ENCODE measurements around the gene RNF169.

RNF169 gene

GRCh38 chr11:74748211-74749126, at the start of gene RNF169:
TSS of gene RNF169 (plus strand) at chr11:74748849. CDS start at chr11:74748881, 32 bp downstream.
- H3K4me1 Mint-ChIP-seq (ENCODE audit: low read depth): peaks cover 30% of the 10 kb centered on the region
- H3K9me3 Mint-ChIP-seq: no peaks in the 10 kb centered on the region
- H3K4me3 Mint-ChIP-seq: peak within 1 kb of the TSS; percentile 98
- peak within 1 kb of the TSS; percentile 98 for H3K27ac Mint-ChIP-seq
- peaks cover 14% of the 10 kb centered on the region for H3K36me3 Mint-ChIP-seq (ENCODE audit: low read depth)
- no peaks in the 10 kb centered on the region for H3K27me3 Mint-ChIP-seq

- H3K27ac Mint-ChIP-seq: no peak overlapping the region
- H3K4me3 Mint-ChIP-seq: no peak overlapping the region
- no peaks in the 10 kb centered on the region for H3K9me3 Mint-ChIP-seq
- H3K36me3 Mint-ChIP-seq (ENCODE audit: low read depth): no peaks in the 10 kb centered on the region
- H3K27me3 Mint-ChIP-seq: peaks cover 8% of the 10 kb centered on the region
- H3K4me1 Mint-ChIP-seq (ENCODE audit: low read depth): no peaks in the 10 kb centered on the region
Observed at GRCh38 chr11:74699615-74700396, 48.8 kb upstream of the RNF169 start.

GRCh38 chr11:74701351-74701750, 47.3 kb upstream of the RNF169 start:
- H3K4me3 Mint-ChIP-seq: no peak overlapping the region

GRCh38 chr11:74702383-74703007, 46.2 kb upstream of the RNF169 start:
- H3K4me3 Mint-ChIP-seq: no peak overlapping the region
- H3K4me1 Mint-ChIP-seq (ENCODE audit: low read depth): no peaks in the 10 kb centered on the region
- no peaks in the 10 kb centered on the region for H3K9me3 Mint-ChIP-seq
- H3K36me3 Mint-ChIP-seq (ENCODE audit: low read depth): no peaks in the 10 kb centered on the region
- H3K27ac Mint-ChIP-seq: no peak overlapping the region
- H3K27me3 Mint-ChIP-seq: peaks cover 2% of the 10 kb centered on the region

More at GRCh38 chr11:74701351-74701750, 47.3 kb upstream of the RNF169 start:
- peaks cover 8% of the 10 kb centered on the region for H3K27me3 Mint-ChIP-seq
- no peaks in the 10 kb centered on the region for H3K9me3 Mint-ChIP-seq
- H3K4me1 Mint-ChIP-seq (ENCODE audit: low read depth): no peaks in the 10 kb centered on the region
- no peaks in the 10 kb centered on the region for H3K36me3 Mint-ChIP-seq (ENCODE audit: low read depth)
- no peak overlapping the region for H3K27ac Mint-ChIP-seq

- Mint-ChIP-seq H3K4me1 (ENCODE audit: low read depth) (no peaks in the 10 kb centered on the region), H3K9me3 (no peaks in the 10 kb centered on the region), H3K27ac (no peak overlapping the region), H3K4me3 (no peak overlapping the region), H3K36me3 (ENCODE audit: low read depth) (no peaks in the 10 kb centered on the region), H3K27me3 (no peaks in the 10 kb centered on the region)
Observed at GRCh38 chr11:74703211-74703610, 45.4 kb upstream of the RNF169 start.

- no peaks in the 10 kb centered on the region for H3K36me3 Mint-ChIP-seq (ENCODE audit: low read depth)
- no peaks in the 10 kb centered on the region for H3K27me3 Mint-ChIP-seq
- no peak overlapping the region for H3K27ac Mint-ChIP-seq
- no peak overlapping the region for H3K4me3 Mint-ChIP-seq
- H3K9me3 Mint-ChIP-seq: no peaks in the 10 kb centered on the region
- no peaks in the 10 kb centered on the region for H3K4me1 Mint-ChIP-seq (ENCODE audit: low read depth)
Observed at GRCh38 chr11:74707182-74707581, 41.5 kb upstream of the RNF169 start.

GRCh38 chr11:74707602-74708510, 40.8 kb upstream of the RNF169 start:
- Mint-ChIP-seq H3K27ac (no peak overlapping the region), H3K9me3 (no peaks in the 10 kb centered on the region), H3K4me3 (no peak overlapping the region), H3K36me3 (ENCODE audit: low read depth) (no peaks in the 10 kb centered on the region), H3K4me1 (ENCODE audit: low read depth) (no peaks in the 10 kb centered on the region), H3K27me3 (no peaks in the 10 kb centered on the region)

- Mint-ChIP-seq H3K27me3 (no peaks in the 10 kb centered on the region), H3K9me3 (no peaks in the 10 kb centered on the region), H3K36me3 (ENCODE audit: low read depth) (no peaks in the 10 kb centered on the region), H3K4me1 (ENCODE audit: low read depth) (no peaks in the 10 kb centered on the region), H3K27ac (no peak overlapping the region), H3K4me3 (no peak overlapping the region)
Observed at GRCh38 chr11:74709175-74709574, 39.5 kb upstream of the RNF169 start.

GRCh38 chr11:74710281-74710938, 38.2 kb upstream of the RNF169 start:
- peaks cover 8% of the 10 kb centered on the region for H3K4me1 Mint-ChIP-seq (ENCODE audit: low read depth)
- no peak overlapping the region for H3K27ac Mint-ChIP-seq
- H3K9me3 Mint-ChIP-seq: no peaks in the 10 kb centered on the region
- H3K27me3 Mint-ChIP-seq: no peaks in the 10 kb centered on the region
- no peak overlapping the region for H3K4me3 Mint-ChIP-seq
- no peaks in the 10 kb centered on the region for H3K36me3 Mint-ChIP-seq (ENCODE audit: low read depth)

GRCh38 chr11:74713686-74714085, 35.0 kb upstream of the RNF169 start:
- Mint-ChIP-seq H3K4me3 (no peak overlapping the region), H3K36me3 (ENCODE audit: low read depth) (no peaks in the 10 kb centered on the region), H3K9me3 (no peaks in the 10 kb centered on the region), H3K27ac (no peak overlapping the region), H3K27me3 (no peaks in the 10 kb centered on the region), H3K4me1 (ENCODE audit: low read depth) (peaks cover 8% of the 10 kb centered on the region)

GRCh38 chr11:74714904-74715303, 33.7 kb upstream of the RNF169 start:
- H3K4me1 Mint-ChIP-seq (ENCODE audit: low read depth): peaks cover 8% of the 10 kb centered on the region

GRCh38 chr11:74717221-74717969, 31.3 kb upstream of the RNF169 start:
- no peaks in the 10 kb centered on the region for H3K9me3 Mint-ChIP-seq
- no peaks in the 10 kb centered on the region for H3K27me3 Mint-ChIP-seq

More at GRCh38 chr11:74714904-74715303, 33.7 kb upstream of the RNF169 start:
- Mint-ChIP-seq H3K27me3 (no peaks in the 10 kb centered on the region), H3K36me3 (ENCODE audit: low read depth) (no peaks in the 10 kb centered on the region), H3K9me3 (no peaks in the 10 kb centered on the region), H3K4me3 (no peak overlapping the region), H3K27ac (peak overlapping the region; percentile 49)

GRCh38 chr11:74719011-74719410, 29.6 kb upstream of the RNF169 start:
- no peak overlapping the region for H3K4me3 Mint-ChIP-seq
- no peak overlapping the region for H3K27ac Mint-ChIP-seq
- H3K9me3 Mint-ChIP-seq: no peaks in the 10 kb centered on the region
- H3K4me1 Mint-ChIP-seq (ENCODE audit: low read depth): peaks cover 8% of the 10 kb centered on the region
- H3K27me3 Mint-ChIP-seq: no peaks in the 10 kb centered on the region
- H3K36me3 Mint-ChIP-seq (ENCODE audit: low read depth): no peaks in the 10 kb centered on the region

More at GRCh38 chr11:74717221-74717969, 31.3 kb upstream of the RNF169 start:
- Mint-ChIP-seq H3K4me1 (ENCODE audit: low read depth) (peaks cover 8% of the 10 kb centered on the region), H3K36me3 (ENCODE audit: low read depth) (no peaks in the 10 kb centered on the region), H3K4me3 (no peak overlapping the region), H3K27ac (no peak overlapping the region)
